IMR-90 (cell line): ENCODE results near the gene SRPK2.

Source experiments
- BHLHE40 ChIP-seq: fragments of 150-350 bp; IDR thresholded peaks from 2 replicates; pipeline ENCODE4 v1.6.1; 2016; ENCODE audit warnings: mild to moderate bottlenecking, low read depth, low read length
- CTCF ChIP-seq: conservative IDR thresholded peaks from 2 replicates; pipeline ENCODE4 v1.5.1; 2012; ENCODE audit warnings: mild to moderate bottlenecking, low read depth, low read length, improper control_type of control experiment
- ELK1 ChIP-seq: fragments of 150-350 bp; IDR thresholded peaks from 2 replicates; pipeline ENCODE4 v1.6.1; 2016; ENCODE audit warnings: low read depth, mild to moderate bottlenecking, low read length, moderate library complexity, borderline replicate concordance
- MAFK ChIP-seq: IDR thresholded peaks from 2 replicates; pipeline ENCODE4 v1.6.1; 2012; ENCODE audit warnings: low read depth, low read length, improper control_type of control experiment
- MXI1 ChIP-seq: IDR thresholded peaks from 2 replicates; pipeline ENCODE4 v1.6.1; 2012; ENCODE audit warnings: low read depth, mild to moderate bottlenecking, low read length, moderate library complexity, borderline replicate concordance
- POLR2A ChIP-seq: IDR thresholded peaks from 2 replicates; pipeline ENCODE4 v1.6.1; 2012; ENCODE audit warnings: mild to moderate bottlenecking, low read depth, low read length

- TF ChIP-seq CTCF: no peak
- no peak for TF ChIP-seq MXI1
- no peak for TF ChIP-seq ELK1
- no peak for TF ChIP-seq BHLHE40
- TF ChIP-seq POLR2A: no peak
- TF ChIP-seq MAFK: no peak
Measured at GRCh38 chr7:105377903-105378302, 10.8 kb downstream of the SRPK2 start.
